ENCODE data around the gene FBN1.

- TF ChIP-seq, protein P1, sequence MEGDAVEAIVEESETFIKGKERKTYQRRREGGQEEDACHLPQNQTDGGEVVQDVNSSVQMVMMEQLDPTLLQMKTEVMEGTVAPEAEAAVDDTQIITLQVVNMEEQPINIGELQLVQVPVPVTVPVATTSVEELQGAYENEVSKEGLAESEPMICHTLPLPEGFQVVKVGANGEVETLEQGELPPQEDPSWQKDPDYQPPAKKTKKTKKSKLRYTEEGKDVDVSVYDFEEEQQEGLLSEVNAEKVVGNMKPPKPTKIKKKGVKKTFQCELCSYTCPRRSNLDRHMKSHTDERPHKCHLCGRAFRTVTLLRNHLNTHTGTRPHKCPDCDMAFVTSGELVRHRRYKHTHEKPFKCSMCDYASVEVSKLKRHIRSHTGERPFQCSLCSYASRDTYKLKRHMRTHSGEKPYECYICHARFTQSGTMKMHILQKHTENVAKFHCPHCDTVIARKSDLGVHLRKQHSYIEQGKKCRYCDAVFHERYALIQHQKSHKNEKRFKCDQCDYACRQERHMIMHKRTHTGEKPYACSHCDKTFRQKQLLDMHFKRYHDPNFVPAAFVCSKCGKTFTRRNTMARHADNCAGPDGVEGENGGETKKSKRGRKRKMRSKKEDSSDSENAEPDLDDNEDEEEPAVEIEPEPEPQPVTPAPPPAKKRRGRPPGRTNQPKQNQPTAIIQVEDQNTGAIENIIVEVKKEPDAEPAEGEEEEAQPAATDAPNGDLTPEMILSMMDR (IDR thresholded peaks at IDR 0.05; ENCODE audit: low read length) = no peak
- no peak for TF ChIP-seq EZH2 (optimal IDR thresholded peaks at IDR 0.05; ENCODE audit: low read depth, low read length)
Measured at GRCh38 chr15:48427479-48427878, 218.0 kb downstream of the FBN1 start.

All from MM.1S (cell line).